HepG2 (cell line): ENCODE measurements around the gene KIAA0232.
A peak's percentile ranks its signal among the peaks of the same experiment; 100 is the strongest.

Experiments
- FOXM1 ChIP-seq: sonication (generic); formaldehyde crosslinking; IDR thresholded peaks from 2 replicates; pipeline ENCODE4 v1.5.0; 2020; ENCODE audit warnings: missing genetic modification reagents
- KAT2B ChIP-seq: fragments of 150-350 bp; IDR thresholded peaks from 2 replicates; pipeline ENCODE4 v1.6.1; 2014; ENCODE audit warnings: low read depth, low read length, borderline replicate concordance
- NFRKB ChIP-seq: fragments of 450-650 bp; IDR thresholded peaks from 2 replicates; pipeline ENCODE4 v1.6.1; 2017
- NPAS2 ChIP-seq: sonication (generic); formaldehyde crosslinking; IDR thresholded peaks from 2 replicates; pipeline ENCODE4 v1.8.0; 2022; ENCODE audit warnings: mild to moderate bottlenecking, missing genetic modification reagents, borderline replicate concordance
- PCBP1 ChIP-seq: fragments of 200-400 bp; formaldehyde crosslinking; IDR thresholded peaks from 2 replicates; pipeline ENCODE4 v1.6.1; 2017; ENCODE audit warnings: mild to moderate bottlenecking, low read depth, low read length, borderline replicate concordance
- PCBP2 ChIP-seq: fragments of 200-400 bp; formaldehyde crosslinking; optimal IDR thresholded peaks from 2 replicates; pipeline ENCODE3; 2018; ENCODE audit warnings: low read length, low read depth; ENCODE audit not compliant: poor library complexity, severe bottlenecking
- RAD21 ChIP-seq: fragments of 450-650 bp; formaldehyde crosslinking; IDR thresholded peaks from 2 replicates; pipeline ENCODE4 v1.5.0; 2020; ENCODE audit warnings: mild to moderate bottlenecking
- TBL1XR1 ChIP-seq: fragments of 150-350 bp; IDR thresholded peaks from 2 replicates; pipeline ENCODE4 v1.6.1; 2014; ENCODE audit warnings: borderline replicate concordance, low read length; ENCODE audit not compliant: partially characterized antibody
- ZNF777 ChIP-seq: sonication (generic); formaldehyde crosslinking; IDR thresholded peaks from 2 replicates; pipeline ENCODE4 v1.4.0; 2020; ENCODE audit warnings: missing genetic modification reagents
- ZSCAN20 ChIP-seq: sonication (generic); formaldehyde crosslinking; IDR thresholded peaks from 2 replicates; pipeline ENCODE4 v1.4.0; 2020; ENCODE audit warnings: missing genetic modification reagents, mild to moderate bottlenecking, borderline replicate concordance
- TF ChIP-seq, protein P1 (sequence below): IDR thresholded peaks from 2 replicates; pipeline ENCODE4 v1.6.1; 2016; ENCODE audit warnings: low read depth, control low read depth
- TF ChIP-seq, protein P2 (sequence below): sonication (generic); formaldehyde crosslinking; IDR thresholded peaks from 2 replicates; pipeline ENCODE4 v1.5.0; 2020; ENCODE audit warnings: mild to moderate bottlenecking, missing genetic modification reagents, moderate library complexity
- TF ChIP-seq, protein P3 (sequence below): sonication (generic); formaldehyde crosslinking; IDR thresholded peaks from 2 replicates; pipeline ENCODE4 v1.5.0; 2020; ENCODE audit warnings: mild to moderate bottlenecking, missing genetic modification reagents
- TF ChIP-seq, protein P4 (sequence below): sonication (generic); formaldehyde crosslinking; IDR thresholded peaks from 2 replicates; pipeline ENCODE4 v1.8.1; 2023; ENCODE audit warnings: mild to moderate bottlenecking, missing genetic modification reagents

DNA sequence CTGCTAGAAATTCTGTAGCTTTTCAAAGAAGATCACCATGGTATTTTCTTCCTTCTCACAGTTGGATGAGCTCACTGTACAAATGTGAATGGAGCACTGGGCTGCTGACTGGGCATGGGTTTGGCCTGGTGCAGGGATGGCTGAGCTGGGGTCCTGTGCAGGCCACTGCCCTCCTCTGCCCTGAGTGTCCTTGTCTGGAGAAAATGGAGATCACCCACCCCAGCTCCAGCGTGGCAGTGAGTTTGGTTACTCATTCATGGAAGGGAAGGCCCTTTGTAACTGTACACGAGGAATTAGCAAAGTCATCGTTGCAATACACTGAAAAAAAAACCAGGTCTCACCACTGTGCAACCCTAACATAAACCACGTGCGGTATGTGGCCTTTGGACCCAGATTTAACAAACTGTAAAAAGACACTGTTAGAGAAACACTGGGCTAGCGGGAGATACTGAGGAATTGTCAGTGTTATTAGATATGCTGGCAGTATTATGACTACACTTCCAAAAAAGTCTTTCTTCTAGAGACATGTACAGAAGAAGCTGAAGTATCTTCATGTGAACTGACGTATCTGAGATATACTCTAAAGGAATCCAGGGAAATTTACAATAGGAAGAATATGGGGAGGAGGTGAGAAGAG lies 111.0 kb downstream of the KIAA0232 start:
- TF ChIP-seq KAT2B (no peak), PCBP2 (no peak), NPAS2 (no peak), PCBP1 (no peak), TBL1XR1 (peak; percentile 66), ZNF777 (peak; percentile 50; the same call in 1 of the 2 replicates), RAD21 (CRISPR knock-in tag) (peak; percentile 48), FOXM1 (CRISPR knock-in tag) (no peak), NFRKB (no peak; the same call in 1 of the 2 replicates), ZSCAN20 (no peak)
- TF ChIP-seq, protein P1, sequence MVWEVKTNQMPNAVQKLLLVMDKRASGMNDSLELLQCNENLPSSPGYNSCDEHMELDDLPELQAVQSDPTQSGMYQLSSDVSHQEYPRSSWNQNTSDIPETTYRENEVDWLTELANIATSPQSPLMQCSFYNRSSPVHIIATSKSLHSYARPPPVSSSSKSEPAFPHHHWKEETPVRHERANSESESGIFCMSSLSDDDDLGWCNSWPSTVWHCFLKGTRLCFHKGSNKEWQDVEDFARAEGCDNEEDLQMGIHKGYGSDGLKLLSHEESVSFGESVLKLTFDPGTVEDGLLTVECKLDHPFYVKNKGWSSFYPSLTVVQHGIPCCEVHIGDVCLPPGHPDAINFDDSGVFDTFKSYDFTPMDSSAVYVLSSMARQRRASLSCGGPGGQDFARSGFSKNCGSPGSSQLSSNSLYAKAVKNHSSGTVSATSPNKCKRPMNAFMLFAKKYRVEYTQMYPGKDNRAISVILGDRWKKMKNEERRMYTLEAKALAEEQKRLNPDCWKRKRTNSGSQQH (CRISPR knock-in tag): peak; percentile 94
- TF ChIP-seq, protein P2, sequence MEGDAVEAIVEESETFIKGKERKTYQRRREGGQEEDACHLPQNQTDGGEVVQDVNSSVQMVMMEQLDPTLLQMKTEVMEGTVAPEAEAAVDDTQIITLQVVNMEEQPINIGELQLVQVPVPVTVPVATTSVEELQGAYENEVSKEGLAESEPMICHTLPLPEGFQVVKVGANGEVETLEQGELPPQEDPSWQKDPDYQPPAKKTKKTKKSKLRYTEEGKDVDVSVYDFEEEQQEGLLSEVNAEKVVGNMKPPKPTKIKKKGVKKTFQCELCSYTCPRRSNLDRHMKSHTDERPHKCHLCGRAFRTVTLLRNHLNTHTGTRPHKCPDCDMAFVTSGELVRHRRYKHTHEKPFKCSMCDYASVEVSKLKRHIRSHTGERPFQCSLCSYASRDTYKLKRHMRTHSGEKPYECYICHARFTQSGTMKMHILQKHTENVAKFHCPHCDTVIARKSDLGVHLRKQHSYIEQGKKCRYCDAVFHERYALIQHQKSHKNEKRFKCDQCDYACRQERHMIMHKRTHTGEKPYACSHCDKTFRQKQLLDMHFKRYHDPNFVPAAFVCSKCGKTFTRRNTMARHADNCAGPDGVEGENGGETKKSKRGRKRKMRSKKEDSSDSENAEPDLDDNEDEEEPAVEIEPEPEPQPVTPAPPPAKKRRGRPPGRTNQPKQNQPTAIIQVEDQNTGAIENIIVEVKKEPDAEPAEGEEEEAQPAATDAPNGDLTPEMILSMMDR (CRISPR knock-in tag): no peak
- TF ChIP-seq, protein P3, sequence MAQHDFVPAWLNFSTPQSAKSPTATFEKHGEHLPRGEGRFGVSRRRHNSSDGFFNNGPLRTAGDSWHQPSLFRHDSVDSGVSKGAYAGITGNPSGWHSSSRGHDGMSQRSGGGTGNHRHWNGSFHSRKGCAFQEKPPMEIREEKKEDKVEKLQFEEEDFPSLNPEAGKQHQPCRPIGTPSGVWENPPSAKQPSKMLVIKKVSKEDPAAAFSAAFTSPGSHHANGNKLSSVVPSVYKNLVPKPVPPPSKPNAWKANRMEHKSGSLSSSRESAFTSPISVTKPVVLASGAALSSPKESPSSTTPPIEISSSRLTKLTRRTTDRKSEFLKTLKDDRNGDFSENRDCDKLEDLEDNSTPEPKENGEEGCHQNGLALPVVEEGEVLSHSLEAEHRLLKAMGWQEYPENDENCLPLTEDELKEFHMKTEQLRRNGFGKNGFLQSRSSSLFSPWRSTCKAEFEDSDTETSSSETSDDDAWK (CRISPR knock-in tag): no peak
- TF ChIP-seq, protein P4, sequence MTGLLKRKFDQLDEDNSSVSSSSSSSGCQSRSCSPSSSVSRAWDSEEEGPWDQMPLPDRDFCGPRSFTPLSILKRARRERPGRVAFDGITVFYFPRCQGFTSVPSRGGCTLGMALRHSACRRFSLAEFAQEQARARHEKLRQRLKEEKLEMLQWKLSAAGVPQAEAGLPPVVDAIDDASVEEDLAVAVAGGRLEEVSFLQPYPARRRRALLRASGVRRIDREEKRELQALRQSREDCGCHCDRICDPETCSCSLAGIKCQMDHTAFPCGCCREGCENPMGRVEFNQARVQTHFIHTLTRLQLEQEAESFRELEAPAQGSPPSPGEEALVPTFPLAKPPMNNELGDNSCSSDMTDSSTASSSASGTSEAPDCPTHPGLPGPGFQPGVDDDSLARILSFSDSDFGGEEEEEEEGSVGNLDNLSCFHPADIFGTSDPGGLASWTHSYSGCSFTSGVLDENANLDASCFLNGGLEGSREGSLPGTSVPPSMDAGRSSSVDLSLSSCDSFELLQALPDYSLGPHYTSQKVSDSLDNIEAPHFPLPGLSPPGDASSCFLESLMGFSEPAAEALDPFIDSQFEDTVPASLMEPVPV (CRISPR knock-in tag): peak; percentile 18; the same call in 1 of the 2 replicates
